ENCODE measurements around the gene SUPT3H.

DNA sequence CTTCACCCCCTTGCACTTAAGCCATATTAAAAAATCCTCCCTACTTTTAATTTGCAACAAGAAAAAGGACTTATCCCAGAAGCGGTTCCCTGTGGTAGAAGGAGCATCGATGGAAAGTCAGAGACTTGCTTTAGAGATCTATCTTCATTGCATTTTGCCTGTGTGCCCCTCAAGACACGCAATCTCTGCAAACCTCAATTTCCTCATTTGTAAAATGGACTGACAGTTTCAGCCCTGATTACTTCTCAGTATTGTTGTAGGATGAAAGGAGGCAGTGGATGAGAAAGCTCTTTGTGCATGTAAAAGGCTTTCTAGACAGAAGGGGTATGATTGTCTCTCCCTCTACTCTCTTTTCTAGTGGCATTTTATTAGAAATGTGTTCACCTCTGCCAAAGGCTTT lies 580.0 kb downstream of the SUPT3H start:
- TF ChIP-seq GATA3 (IDR thresholded peaks at IDR 0.05; ENCODE audit: low read depth, low read length) (no peak), GATA2 (IDR thresholded peaks at IDR 0.05; ENCODE audit: low read depth, low read length) (no peak)
